ENCODE measurements around the gene SPAG8. TPM values are rescaled to one million over a fixed set of nuclear protein-coding genes. Genes with fewer than 3 reads are reported as not detected.

Gene SPAG8
- total RNA-seq, 1 donor, result 0.86 TPM

DNA sequence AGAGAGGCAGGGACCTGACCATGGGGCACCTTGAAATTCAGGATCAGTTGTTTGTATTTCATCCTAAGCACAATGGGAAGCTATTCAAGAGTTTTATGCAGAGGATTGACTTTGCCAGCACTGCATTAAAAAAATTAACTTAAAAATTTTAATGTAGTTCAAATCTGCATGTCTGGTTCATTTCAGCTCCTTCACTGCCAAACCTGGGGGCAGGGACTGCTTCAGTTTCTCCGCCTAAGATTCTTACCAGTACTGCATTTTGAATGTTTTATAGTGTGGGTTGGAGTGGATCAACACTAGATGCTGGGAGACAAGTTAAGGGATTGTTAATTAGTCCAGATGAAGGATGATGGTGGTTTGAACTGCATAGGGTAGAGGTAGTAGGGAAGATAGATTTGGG, 42.3 kb downstream of the SPAG8 start:
- H3K4me3 ChIP-seq (ENCODE audit: low read depth, low read length), result no peak overlapping the region
- no peak for DNase-seq (ENCODE audit: low read depth)
- TF ChIP-seq, protein P1, sequence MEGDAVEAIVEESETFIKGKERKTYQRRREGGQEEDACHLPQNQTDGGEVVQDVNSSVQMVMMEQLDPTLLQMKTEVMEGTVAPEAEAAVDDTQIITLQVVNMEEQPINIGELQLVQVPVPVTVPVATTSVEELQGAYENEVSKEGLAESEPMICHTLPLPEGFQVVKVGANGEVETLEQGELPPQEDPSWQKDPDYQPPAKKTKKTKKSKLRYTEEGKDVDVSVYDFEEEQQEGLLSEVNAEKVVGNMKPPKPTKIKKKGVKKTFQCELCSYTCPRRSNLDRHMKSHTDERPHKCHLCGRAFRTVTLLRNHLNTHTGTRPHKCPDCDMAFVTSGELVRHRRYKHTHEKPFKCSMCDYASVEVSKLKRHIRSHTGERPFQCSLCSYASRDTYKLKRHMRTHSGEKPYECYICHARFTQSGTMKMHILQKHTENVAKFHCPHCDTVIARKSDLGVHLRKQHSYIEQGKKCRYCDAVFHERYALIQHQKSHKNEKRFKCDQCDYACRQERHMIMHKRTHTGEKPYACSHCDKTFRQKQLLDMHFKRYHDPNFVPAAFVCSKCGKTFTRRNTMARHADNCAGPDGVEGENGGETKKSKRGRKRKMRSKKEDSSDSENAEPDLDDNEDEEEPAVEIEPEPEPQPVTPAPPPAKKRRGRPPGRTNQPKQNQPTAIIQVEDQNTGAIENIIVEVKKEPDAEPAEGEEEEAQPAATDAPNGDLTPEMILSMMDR (IDR thresholded peaks at IDR 0.05; ENCODE audit: insufficient read depth, low read depth, low read length), result no peak

GRCh38 chr9:35767458-35767857, 44.6 kb downstream of the SPAG8 start:
- no peak overlapping the region for H3K4me3 ChIP-seq (ENCODE audit: low read depth, low read length)
- no peak for DNase-seq (ENCODE audit: low read depth)
- TF ChIP-seq, protein P1 (IDR thresholded peaks at IDR 0.05; ENCODE audit: insufficient read depth, low read depth, low read length), result no peak

- H3K4me3 ChIP-seq (ENCODE audit: low read depth, low read length), result no peak overlapping the region
- TF ChIP-seq, protein P1 (IDR thresholded peaks at IDR 0.05; ENCODE audit: insufficient read depth, low read depth, low read length), result no peak
- no peak for DNase-seq (ENCODE audit: low read depth)
These were observed 45.1 kb downstream of the SPAG8 start for GRCh38 chr9:35766997-35767396.

GRCh38 chr9:35763803-35764202, 48.3 kb downstream of the SPAG8 start:
- H3K4me3 ChIP-seq (ENCODE audit: low read depth, low read length), result no peak overlapping the region
- no peak for DNase-seq (ENCODE audit: low read depth)
- TF ChIP-seq, protein P1 (IDR thresholded peaks at IDR 0.05; ENCODE audit: insufficient read depth, low read depth, low read length), result no peak

DNA sequence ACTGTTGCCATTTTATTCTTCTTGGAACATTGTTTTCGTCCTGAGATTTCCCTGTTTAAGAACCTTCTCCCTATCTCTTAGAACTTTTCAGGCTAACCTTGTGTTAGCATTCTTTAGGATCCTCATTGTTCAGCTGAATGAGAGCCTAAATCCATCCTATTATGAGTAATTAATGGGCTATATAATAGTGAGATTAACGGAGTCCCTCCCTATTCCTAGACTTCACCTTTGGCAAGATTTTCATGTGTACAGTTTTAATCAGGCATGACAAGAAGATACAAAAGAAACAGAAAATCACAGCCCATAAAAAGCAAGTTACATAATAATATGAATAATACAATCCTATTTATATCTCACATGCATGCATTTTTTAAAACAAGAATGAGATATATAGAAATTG, 48.9 kb downstream of the SPAG8 start:
- TF ChIP-seq, protein P1 (IDR thresholded peaks at IDR 0.05; ENCODE audit: insufficient read depth, low read depth, low read length), result no peak
- no peak overlapping the region for H3K4me3 ChIP-seq (ENCODE audit: low read depth, low read length)
- DNase-seq (ENCODE audit: low read depth), result no peak

- no peak for DNase-seq (ENCODE audit: low read depth)
- TF ChIP-seq, protein P1 (IDR thresholded peaks at IDR 0.05; ENCODE audit: insufficient read depth, low read depth, low read length), result no peak
- H3K4me3 ChIP-seq (ENCODE audit: low read depth, low read length), result no peak overlapping the region
These were observed 51.4 kb downstream of the SPAG8 start for GRCh38 chr9:35760651-35761050.

DNA sequence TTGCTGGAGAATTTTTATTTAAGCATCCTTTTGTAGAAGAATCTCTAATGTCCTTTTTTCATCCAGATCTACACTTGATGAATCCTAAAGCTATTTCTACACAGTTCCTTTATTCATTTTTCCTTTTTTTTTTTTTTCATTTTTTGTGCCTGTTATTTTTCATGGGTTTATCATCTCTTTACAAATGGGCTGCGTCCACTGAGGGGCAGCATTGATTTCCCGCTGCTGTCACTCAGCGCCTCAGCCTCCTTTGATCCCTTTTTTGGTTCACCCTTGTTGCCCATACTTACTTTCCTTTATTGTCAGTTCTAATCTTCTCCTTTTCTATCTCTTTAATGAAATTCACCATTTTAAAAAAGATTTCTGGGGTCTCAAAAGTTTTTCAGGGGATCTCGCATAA, 52.3 kb downstream of the SPAG8 start:
- TF ChIP-seq, protein P1 (IDR thresholded peaks at IDR 0.05; ENCODE audit: insufficient read depth, low read depth, low read length), result no peak
- H3K4me3 ChIP-seq (ENCODE audit: low read depth, low read length), result no peak overlapping the region

More for the DNA sequence above, 52.3 kb downstream of the SPAG8 start:
- no peak for DNase-seq (ENCODE audit: low read depth)

Measured in fibroblast of villous mesenchyme (primary cell).